GM12873 (cell line): ENCODE data around the gene AKT3.

Source experiments
- CTCF ChIP-seq: IDR thresholded peaks from 2 replicates; pipeline ENCODE4 v1.5.1; 2012; ENCODE audit warnings: low read depth, mild to moderate bottlenecking, moderate library complexity, low read length, control low read depth; ENCODE audit not compliant: insufficient read depth; ENCODE audit errors: missing control alignments

Gene AKT3

GRCh38 chr1:243686159-243686558 is 163.9 kb downstream of the AKT3 start:
- TF ChIP-seq CTCF, result no peak

GRCh38 chr1:243680860-243681259 is 169.2 kb downstream of the AKT3 start:
- no peak for TF ChIP-seq CTCF

- no peak for TF ChIP-seq CTCF
Observed at GRCh38 chr1:243672539-243673074, 177.4 kb downstream of the AKT3 start.

GRCh38 chr1:243667591-243667990 is 182.5 kb downstream of the AKT3 start:
- no peak for TF ChIP-seq CTCF

GRCh38 chr1:243667133-243667532 is 182.9 kb downstream of the AKT3 start:
- TF ChIP-seq CTCF, result no peak

GRCh38 chr1:243663651-243664050 is 186.4 kb downstream of the AKT3 start:
- TF ChIP-seq CTCF, result no peak

- no peak for TF ChIP-seq CTCF
Observed at GRCh38 chr1:243658594-243659105, 191.4 kb downstream of the AKT3 start.
